ENCODE data around the gene DDX47.
"Not testable (repeated sequence)": the region's sequence is repeated elsewhere in the genome, so short reads cannot be mapped to it uniquely, and the experiment has no call there.

Gene DDX47

DNA sequence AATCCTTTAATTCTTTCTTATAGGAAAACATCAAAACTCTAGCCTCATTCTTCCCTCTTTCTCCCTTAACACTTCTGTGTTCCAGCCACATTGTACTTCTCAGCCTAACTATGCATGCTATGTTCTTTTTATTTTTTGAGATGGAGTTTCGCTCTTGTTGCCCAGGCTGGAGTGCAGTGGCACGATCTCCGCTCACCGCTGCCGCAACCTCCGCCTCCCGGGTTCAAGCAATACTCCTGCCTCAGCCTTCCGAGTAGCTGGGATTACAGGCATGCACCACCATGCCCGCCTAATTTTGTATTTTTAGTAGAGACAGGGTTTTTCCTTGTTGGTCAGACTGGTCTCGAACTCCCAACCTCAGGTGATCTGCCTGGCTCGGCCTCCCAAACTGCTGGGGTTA lies 7.2 kb downstream of the DDX47 start:
- not testable (repeated sequence) for DNase-seq (ENCODE audit: low read depth, low spot score)

GRCh38 chr12:12821975-12822374 lies 8.8 kb downstream of the DDX47 start:
- DNase-seq (ENCODE audit: low read depth, low spot score): no peak

DNA sequence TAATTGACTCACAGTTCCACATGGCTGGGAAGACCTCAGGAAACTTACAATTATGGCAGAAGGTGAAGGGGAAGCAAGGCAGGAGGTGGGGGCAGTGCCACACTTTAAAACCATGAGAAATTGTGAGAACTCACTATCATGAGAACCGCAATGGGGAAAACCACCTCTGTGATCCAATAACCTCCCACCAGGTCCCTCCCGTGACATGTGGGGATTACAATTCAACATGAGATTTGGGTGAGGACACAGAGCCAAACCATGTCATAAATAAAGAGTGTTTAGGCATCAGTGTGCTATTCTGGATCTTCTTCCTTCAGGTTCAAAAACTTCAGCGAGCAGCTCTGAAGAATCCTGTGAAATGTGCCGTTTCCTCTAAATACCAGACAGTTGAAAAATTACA lies 9.7 kb downstream of the DDX47 start:
- DNase-seq (ENCODE audit: low read depth, low spot score): peak; percentile 60

DNA sequence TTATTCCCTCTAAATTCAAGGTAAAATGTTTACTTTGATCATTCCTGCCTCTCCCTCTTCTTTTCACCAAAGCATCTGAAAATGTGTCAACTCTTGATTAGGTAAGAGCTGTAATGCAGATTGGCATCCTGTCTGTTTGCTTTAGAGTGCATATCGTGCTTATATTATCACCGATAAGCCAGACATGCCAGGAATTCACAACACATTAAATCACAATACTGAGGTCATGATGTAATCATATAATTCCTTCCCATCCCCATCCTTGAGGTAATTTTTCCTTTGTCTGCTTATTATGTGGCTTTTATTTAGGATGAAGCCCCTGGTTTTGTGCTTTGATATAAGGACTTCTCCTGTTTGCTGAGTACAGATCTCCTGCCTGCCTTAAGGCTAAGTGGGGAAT lies 10.2 kb downstream of the DDX47 start:
- peak; percentile 86 for DNase-seq (ENCODE audit: low read depth, low spot score)

DNA sequence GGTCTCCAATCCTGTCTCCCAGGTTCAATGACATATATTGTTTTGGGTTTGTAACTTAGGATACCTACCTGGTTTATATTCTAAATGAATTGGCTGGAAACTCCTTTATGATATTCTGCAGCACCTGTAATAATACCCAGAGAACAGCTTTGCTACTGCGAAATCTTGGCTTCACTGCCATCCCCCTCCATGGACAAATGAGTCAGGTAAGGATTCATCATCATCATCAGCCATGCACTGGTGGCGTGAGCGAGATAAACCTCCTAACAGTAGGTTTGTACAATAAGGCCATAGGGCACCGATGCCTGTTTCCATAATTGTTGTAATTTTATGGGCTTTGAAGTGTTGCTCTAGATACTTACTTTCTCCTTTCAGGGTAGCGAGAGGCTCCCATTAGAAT lies 10.7 kb downstream of the DDX47 start:
- DNase-seq (ENCODE audit: low read depth, low spot score): no peak

- DNase-seq (ENCODE audit: low read depth, low spot score): peak; percentile 58
These were observed 22.4 kb downstream of the DDX47 start for GRCh38 chr12:12835378-12836146.

- DNase-seq (ENCODE audit: low read depth, low spot score): no peak
These were observed 23.4 kb downstream of the DDX47 start for GRCh38 chr12:12836571-12836970.

DNA sequence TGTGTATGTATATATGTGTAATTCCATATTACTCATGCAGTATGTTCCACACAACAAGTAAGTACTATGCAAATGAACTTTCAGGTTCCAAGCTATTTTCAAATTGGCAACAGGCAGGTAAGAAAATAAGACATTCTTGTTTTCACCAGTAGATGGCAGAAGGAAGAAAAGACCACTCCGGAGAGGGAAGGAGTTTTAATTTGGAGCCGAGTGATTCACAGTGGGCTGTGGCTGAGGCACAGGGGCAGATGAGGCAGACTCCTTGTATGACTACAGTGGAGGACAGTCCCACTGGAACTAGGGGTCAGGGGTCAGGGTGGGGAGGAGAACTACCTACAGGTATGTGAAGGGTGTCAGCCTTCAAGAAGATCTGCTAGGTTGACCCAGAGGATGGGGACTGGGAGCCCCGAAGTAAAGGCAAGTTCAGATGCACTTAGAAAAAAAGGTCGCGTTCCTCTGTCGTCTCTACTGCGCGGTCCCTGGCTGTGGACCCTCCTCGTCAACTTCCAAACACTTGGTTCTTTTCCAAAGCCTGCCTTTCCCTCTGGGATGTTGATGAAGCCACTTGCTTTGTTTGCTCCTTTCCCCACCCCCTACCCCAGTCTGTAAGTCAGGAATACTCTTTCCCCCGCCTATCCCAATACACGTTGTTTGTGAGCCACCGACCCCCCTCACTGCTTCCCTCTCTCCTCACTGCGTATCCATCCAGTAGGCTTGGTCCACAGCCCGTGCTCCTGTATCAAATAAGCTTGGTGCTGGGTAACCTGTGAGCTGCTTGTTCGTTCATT lies 24.1 kb downstream of the DDX47 start:
- peak; percentile 85 for DNase-seq (ENCODE audit: low read depth, low spot score)

DNA sequence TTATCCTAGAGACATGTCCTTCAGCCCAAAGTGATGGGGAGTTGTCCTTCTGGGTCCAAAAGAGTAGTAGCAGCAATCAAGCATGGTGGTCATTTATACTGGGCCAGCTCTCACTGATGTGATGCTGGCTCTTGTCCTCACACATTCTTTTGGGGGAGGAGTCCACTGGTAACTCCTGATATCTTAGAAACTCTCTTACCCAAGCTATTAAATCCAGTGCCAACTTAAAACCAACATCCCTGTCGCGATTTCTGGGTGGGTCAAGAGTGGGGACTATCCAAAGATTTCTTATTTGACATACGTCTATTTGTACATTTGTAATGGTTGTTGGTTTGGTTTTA lies 24.6 kb downstream of the DDX47 start:
- DNase-seq (ENCODE audit: low read depth, low spot score): no peak

DNA sequence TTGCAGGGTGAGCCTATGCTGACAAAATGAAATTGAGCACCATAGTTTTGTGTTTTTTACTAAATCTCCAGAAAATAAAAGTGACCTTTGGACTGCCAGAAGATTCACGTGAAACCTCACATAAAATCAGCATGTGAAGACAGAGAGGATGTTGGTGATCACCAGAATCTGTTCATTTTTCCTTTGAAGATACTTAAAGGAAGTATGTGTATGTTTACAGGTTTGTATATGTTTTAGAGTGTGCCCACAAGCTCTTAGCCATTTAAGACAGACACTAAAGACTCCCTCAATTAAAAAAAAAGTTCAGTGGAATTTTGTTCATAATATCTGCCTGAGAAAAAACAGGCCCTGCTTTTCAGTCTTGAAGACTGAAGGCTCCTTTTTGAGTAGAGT lies 25.9 kb downstream of the DDX47 start:
- DNase-seq (ENCODE audit: low read depth, low spot score): no peak

DNA sequence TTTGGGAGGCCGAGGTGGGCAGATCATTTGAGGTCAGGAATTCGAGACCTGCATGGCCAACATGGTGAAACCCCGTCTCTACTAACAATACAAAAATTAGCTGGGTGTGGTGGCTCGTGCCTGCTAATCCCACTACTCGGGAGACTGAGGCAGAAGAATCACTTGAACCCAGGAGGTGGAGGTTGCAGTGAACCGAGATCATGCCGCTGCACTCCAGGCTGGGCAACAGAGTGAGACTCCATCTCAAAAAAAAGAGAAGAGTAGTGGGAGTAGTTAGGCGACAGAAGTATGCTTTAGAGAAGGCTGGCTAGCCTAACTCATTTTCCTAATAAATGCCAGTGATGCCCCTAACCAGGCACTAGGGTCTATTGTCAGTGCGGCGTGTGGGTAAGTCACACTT lies 26.3 kb downstream of the DDX47 start:
- not testable (repeated sequence) for DNase-seq (ENCODE audit: low read depth, low spot score)

- DNase-seq (ENCODE audit: low read depth, low spot score): peak; percentile 86
These were observed 26.9 kb downstream of the DDX47 start for GRCh38 chr12:12839873-12840579.

DNA sequence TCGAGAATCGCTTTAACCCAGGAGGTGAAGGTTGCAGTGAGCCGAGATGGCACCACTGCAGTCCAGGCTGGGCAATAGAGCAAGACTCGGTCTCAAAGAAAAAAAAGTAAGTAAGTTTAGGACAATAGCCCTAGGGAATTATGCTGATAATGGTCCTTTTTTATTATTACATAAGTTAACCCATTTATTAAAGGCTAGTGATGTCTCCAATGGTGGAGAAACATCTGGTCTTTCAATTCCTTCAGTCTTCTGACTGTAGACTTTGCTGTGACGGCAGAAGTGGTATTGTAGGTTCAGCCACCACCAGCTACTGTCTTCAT lies 27.4 kb downstream of the DDX47 start:
- no peak for DNase-seq (ENCODE audit: low read depth, low spot score)

DNA sequence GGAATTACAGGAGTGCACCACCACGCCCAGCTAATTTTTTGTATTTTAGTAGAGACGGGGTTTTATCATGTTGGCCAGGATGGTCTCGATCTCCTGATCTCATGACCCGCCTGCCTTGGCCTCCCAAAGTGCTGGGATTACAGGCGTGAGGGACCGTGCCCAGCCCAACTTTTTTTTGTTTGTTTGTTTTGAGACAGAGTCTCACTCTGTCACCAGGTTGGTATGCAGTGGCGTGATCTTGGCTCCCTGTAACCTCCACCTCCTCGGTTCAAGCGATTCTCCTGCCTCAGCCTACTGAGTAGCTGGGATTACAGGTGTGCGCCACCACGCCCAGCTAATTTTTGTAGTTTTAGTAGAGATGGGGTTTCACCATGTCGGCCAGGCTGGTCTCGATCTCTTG lies 28.3 kb downstream of the DDX47 start:
- DNase-seq (ENCODE audit: low read depth, low spot score): not testable (repeated sequence)

DNA sequence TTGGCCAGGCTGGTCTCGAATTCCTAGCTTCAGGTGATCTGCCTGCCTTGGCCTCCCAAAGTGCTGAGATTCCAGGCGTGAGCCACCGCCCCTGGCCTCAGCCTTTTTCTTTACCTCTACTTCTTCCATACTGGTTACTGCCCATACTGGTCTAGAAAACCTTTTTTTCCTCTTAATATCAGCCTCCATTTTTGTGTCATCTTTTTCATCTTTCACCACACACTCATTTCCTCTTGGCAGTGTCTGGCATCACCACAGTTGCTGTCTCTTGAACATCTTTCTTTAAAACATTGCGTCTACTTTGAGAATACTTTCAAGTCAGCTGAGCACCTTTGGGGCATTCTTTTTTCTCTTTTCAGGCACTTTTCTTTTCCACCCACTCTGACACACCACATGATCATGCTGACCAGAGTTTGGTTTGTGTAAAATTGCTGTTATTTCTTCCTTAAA lies 32.7 kb downstream of the DDX47 start:
- no peak for DNase-seq (ENCODE audit: low read depth, low spot score)

GRCh38 chr12:12846780-12847179 lies 33.6 kb downstream of the DDX47 start:
- not testable (repeated sequence) for DNase-seq (ENCODE audit: low read depth, low spot score)

DNA sequence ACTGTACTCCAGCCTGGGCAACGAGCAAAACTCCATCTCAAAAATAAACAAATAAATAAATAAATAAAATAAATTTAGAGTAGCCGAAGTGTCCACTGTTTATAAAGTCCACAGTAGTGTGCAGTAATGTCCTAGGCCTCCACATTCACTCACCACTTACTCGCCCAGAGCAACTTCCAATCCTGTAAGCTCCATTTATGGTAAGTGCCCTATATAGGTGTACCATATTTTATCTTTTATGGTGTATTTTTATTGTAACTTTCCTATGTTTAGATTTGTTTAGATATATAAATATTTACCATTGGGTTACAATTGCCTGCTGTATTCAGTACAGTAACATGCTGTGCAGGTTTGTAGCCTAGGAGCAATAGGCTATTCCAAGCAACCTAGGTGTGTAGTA lies 40.3 kb downstream of the DDX47 start:
- DNase-seq (ENCODE audit: low read depth, low spot score): no peak

DNA sequence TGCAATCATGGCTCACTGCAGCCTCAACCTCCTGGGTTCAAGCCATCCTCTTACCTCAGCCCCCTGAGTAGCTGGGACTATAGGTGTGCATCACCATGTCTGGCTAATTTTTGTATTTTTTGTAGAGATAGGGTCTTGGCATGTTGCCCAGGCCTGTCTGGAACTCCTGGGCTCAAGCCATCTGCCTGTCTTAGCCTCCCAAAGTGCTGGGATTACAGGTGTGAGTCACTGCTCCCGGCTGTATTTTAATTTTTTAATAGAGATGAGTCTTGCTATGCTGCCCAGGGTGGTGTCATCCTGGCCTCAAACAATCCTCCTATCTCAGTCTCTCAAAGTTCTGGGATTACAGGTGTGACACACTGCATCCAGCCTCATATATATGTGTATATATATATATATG lies 46.5 kb downstream of the DDX47 start:
- DNase-seq (ENCODE audit: low read depth, low spot score): peak; percentile 52

DNA sequence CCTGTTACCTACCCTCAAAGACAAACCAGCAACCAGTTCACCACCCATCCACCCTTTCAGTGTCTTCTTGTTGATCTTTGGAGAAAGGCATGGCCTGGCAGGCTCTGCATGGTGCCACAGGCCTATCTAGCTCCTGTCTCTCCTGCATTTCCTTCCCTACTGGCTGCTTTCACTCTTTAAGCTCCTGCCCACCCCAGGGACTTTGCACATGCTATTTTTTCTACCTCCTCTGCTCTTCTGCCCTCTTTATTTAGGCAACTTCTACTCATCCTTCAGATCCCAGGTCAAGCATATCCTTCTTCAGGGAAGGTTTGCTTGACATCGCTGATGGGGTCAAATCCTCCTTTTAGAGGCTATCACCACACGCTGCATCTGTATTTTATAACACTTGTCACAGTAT lies 51.1 kb downstream of the DDX47 start:
- no peak for DNase-seq (ENCODE audit: low read depth, low spot score)

DNA sequence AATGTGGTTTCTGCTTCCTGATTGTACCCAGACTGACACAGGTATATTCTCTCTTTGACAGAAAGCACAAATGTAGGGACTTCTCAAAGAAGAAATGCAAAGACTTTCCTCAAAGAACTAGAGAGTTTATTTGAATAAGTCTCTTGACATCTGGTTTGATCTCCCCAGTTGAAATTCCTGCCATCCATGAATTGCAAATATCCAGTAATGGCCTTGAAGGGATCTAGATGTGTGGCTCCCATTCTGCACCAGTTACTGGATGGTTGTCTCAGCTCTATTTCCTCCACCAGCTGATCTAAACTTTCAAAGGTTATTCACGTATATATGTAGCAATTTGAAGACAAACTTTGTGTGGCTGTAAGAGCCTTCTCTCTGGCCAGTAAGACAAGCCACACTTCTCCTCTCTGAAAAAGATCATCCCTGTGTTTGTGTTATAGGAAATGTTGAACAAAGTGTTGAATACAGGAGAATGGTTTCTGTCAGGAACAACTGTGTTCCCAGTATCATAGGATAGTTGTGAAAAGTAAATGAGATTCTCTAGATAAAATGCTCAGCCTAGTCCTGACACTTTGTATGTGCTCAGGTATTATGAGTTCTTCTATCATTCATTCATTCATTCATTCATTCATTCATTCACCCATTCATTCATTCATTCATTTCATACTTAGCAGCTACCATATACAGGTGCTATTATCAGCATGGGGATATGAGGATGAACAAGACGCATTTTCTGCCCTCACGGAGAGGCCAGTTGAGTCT lies 55.5 kb downstream of the DDX47 start:
- no peak for DNase-seq (ENCODE audit: low read depth, low spot score)

DNA sequence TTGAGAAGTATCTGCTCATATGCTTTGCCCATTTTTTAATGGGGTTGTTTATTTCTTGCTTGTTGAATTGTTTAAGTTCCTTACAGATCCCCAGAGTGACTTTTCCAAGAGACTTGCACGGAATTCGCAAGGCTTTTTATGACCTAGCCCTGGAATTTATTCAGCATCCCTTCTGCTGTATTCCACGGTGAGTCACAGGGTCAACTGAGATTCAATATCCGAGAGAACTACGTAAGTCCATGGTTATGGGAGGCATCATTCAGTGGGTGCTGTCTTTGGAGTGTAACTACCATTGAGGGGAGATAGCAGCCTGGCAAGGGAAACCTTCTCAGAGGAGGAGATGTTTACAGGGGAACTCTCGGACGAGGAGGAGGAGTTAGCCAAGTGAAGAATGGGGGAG lies 57.3 kb downstream of the DDX47 start:
- peak; percentile 87 for DNase-seq (ENCODE audit: low read depth, low spot score)

GRCh38 chr12:12871587-12872138 lies 58.5 kb downstream of the DDX47 start:
- DNase-seq (ENCODE audit: low read depth, low spot score): no peak

Data from astrocyte of the hippocampus (primary cell).